Esophagus muscularis mucosa (tissue), 4 donors: ENCODE data around the gene SAMD14. TPM values are rescaled to one million over a fixed set of nuclear protein-coding genes. Genes with fewer than 3 reads are reported as not detected.

ENCODE experiments used
- DNase-seq: peaks from one replicate; pipeline ENCODE4 v3.0.0-alpha.2; 2017; ENCODE audit errors: extremely low spot score
- H3K27ac ChIP-seq, 4 donors: fragments of 200-600 bp; sonication (generic); replicated peaks in 1 of 4; 1 replicate in 3 of 4; 2 replicates in 1 of 4; pipeline ENCODE4 v1.5.1; 2016 to 2019; ENCODE audit warnings: mild to moderate bottlenecking in 1 of 4
- H3K27me3 ChIP-seq, 4 donors: fragments of 200-600 bp; sonication (generic); one replicate each; pipeline versions ENCODE4 v1.5.1 to v1.6.0; 2016 to 2019
- H3K36me3 ChIP-seq, 4 donors: fragments of 200-600 bp; sonication (generic); one replicate each; pipeline ENCODE4 v1.5.1; 2016 to 2019
- H3K4me1 ChIP-seq, 4 donors: fragments of 200-600 bp; sonication (generic); one replicate each; pipeline ENCODE4 v1.5.1; 2016 to 2019
- H3K4me3 ChIP-seq, 4 donors: fragments of 200-600 bp; sonication (generic); 1 replicate in 2 of 4; 2 replicates in 2 of 4; pipeline ENCODE4 v1.5.1; 2016 to 2019; ENCODE audit warnings: mild to moderate bottlenecking in 4 of 4, moderate library complexity in 1 of 4
- H3K9me3 ChIP-seq, 4 donors: fragments of 200-600 bp; sonication (generic); 1 replicate in 3 of 4; 2 replicates in 1 of 4; pipeline ENCODE4 v1.5.1; 2016 to 2019
- EP300 ChIP-seq: sonication (generic); formaldehyde crosslinking; IDR thresholded peaks from one replicate; pipeline ENCODE4 v1.6.1; 2017; ENCODE audit warnings: antibody characterized with exemption
- POLR2A ChIP-seq: fragments of 450-650 bp; IDR thresholded peaks from one replicate; pipeline ENCODE4 v1.6.1; 2017; ENCODE audit warnings: antibody characterized with exemption, moderate library complexity, mild to moderate bottlenecking, low read depth
- POLR2AphosphoS5 ChIP-seq, 2 donors: sonication (generic); formaldehyde crosslinking; IDR thresholded peaks; one replicate each; pipeline ENCODE4 v1.6.1; 2017; ENCODE audit warnings: antibody characterized with exemption in 2 of 2
- WGBS: methylation state at CpG from one replicate; pipeline ENCODE4 v1.1.5; 2018; 5-methylcytosine and 5-hydroxymethylcytosine counted together
- intact Hi-C: fragments of 100-400 bp; cut with DNase I; formaldehyde crosslinking; loops from one replicate; pipeline ENCODE4 v1.15.1; 2023
- total RNA-seq, 4 donors: library from RNA; depleted of rRNA; stranded (reverse); fragments of >200 nt; gene quantifications; one replicate each; pipeline versions ENCODE4 v1.1.0 to v1.2.1, GENCODE V29; 2016
- TF ChIP-seq, protein P1 (sequence below), 3 experiments: fragments of 200-600 bp in 2 of 3; fragments of 450-650 bp in 1 of 3; sonication (generic) in 2 of 3; IDR thresholded peaks; one replicate each; pipeline ENCODE4 v1.5.1; 2017 to 2019; ENCODE audit warnings: antibody characterized with exemption in 3 of 3, mild to moderate bottlenecking in 2 of 3, moderate library complexity in 1 of 3

SAMD14 gene
- total RNA-seq, 4 donors from 2014 or later, result 0.98 to 1.8 (median 1.5) TPM

DNA sequence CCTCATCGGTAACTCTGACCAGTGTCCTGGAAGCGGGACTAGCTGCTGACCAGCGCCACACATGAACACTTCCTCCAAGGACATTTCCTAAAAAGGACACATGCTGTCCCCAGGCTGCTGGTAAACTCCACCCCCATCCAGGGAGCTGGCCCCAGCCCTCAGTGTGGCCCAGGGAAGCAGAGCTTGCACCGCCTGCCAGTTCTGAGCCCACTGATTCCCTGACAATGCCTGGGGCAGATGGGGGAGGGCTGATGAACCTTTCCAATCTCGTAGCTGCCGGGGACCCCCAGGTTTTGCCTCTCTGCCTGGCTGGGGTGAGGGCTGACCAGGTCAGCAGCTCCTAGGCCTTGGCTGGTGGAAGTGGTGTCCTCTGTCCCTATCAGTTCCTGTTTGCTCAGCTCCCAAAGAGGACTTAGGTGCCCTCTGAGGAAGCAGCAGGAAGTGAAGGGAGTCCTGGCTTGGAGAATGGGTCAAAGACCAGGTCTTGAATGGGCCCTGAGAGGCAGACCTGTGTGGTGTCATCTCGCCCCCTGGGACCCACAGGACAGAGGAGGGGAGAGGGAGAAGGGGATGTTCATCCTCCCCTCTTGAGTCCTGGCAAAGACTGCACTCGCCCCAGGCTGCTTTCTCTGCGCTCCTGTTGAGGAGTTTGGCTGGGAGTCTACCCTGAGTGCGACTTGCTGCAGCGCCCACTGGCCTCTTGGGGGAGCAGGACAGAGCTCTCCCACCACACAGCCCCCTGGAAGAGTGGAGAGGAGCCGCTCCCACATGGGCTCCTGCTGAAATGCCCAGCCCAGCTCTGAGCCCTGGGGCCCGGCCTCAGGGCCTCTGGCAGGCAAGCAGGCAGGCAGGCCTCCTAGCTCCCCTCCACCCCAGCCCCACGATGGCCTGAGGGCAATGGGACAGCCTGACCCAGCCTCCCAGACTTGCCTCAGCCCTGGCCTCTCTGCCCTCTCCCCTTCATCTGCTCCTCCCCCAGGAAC is 18.0 kb downstream of the SAMD14 start:
- DNase-seq, result no peak
- 54% methylated on average over 10 of the region's 14 CpGs for WGBS
- peaks cover 32 to 47% (median 39%) of the 10 kb centered on the region in 4 donors for H3K4me1 ChIP-seq
- no peaks in the 10 kb centered on the region for H3K27me3 ChIP-seq
- peak overlapping the region; percentile 78 to 87 (median 80) for H3K27ac ChIP-seq
- peak; percentile 43 to 57 for TF ChIP-seq POLR2AphosphoS5 (IDR thresholded peaks at IDR 0.05)
- TF ChIP-seq, protein P1, sequence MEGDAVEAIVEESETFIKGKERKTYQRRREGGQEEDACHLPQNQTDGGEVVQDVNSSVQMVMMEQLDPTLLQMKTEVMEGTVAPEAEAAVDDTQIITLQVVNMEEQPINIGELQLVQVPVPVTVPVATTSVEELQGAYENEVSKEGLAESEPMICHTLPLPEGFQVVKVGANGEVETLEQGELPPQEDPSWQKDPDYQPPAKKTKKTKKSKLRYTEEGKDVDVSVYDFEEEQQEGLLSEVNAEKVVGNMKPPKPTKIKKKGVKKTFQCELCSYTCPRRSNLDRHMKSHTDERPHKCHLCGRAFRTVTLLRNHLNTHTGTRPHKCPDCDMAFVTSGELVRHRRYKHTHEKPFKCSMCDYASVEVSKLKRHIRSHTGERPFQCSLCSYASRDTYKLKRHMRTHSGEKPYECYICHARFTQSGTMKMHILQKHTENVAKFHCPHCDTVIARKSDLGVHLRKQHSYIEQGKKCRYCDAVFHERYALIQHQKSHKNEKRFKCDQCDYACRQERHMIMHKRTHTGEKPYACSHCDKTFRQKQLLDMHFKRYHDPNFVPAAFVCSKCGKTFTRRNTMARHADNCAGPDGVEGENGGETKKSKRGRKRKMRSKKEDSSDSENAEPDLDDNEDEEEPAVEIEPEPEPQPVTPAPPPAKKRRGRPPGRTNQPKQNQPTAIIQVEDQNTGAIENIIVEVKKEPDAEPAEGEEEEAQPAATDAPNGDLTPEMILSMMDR (IDR thresholded peaks at IDR 0.05), result no peak
- no peaks in the 10 kb centered on the region for H3K9me3 ChIP-seq
- no peak overlapping the region for H3K4me3 ChIP-seq
- peaks cover 26 to 40% (median 37%) of the 10 kb centered on the region in 4 donors for H3K36me3 ChIP-seq
- intact Hi-C loops, result loop anchor here (5.0 kb wide), 1 partner anchor 35 kb away; no protein-coding TSS in a partner anchor

GRCh38 chr17:50110591-50111349 is 19.2 kb downstream of the SAMD14 start:
- Histone ChIP-seq H3K27me3 (no peaks in the 10 kb centered on the region), H3K36me3 (peaks cover 36 to 52% (median 48%) of the 10 kb centered on the region in 4 donors), H3K4me3 (no peak overlapping the region), H3K9me3 (no peaks in the 10 kb centered on the region), H3K27ac (peak overlapping the region; percentile 78 to 87 (median 80)), H3K4me1 (peaks cover 30 to 43% (median 37%) of the 10 kb centered on the region in 4 donors)
- WGBS, result 82% methylated on average over 13 of the region's 19 CpGs
- intact Hi-C loops, result loop anchor here (5.0 kb wide), 1 partner anchor 37 kb away; no protein-coding TSS in a partner anchor
- TF ChIP-seq POLR2AphosphoS5 (IDR thresholded peaks at IDR 0.05), result no peak
- TF ChIP-seq, protein P1 (IDR thresholded peaks at IDR 0.05), result no peak
- TF ChIP-seq POLR2A, result no peak
- TF ChIP-seq EP300, result no peak
- DNase-seq, result no peak

- DNase-seq, result no peak
- TF ChIP-seq, protein P1 (IDR thresholded peaks at IDR 0.05), result no peak
- TF ChIP-seq EP300, result no peak
- no peak for TF ChIP-seq POLR2A
- TF ChIP-seq POLR2AphosphoS5 (IDR thresholded peaks at IDR 0.05), result no peak
- peaks cover 39 to 62% (median 57%) of the 10 kb centered on the region in 4 donors for H3K36me3 ChIP-seq
- H3K27ac ChIP-seq, result peak overlapping the region in 1 of 4 donors; percentile 87
- H3K27me3 ChIP-seq, result no peaks in the 10 kb centered on the region
- WGBS, result 83% methylated on average over 15 of the region's 19 CpGs
- H3K4me1 ChIP-seq, result peaks cover 28 to 37% (median 35%) of the 10 kb centered on the region in 4 donors
- intact Hi-C loops, result loop anchor here (5.0 kb wide), 1 partner anchor 38 kb away; no protein-coding TSS in a partner anchor
- H3K4me3 ChIP-seq, result no peak overlapping the region
- H3K9me3 ChIP-seq, result no peaks in the 10 kb centered on the region
These were observed 20.2 kb downstream of the SAMD14 start for GRCh38 chr17:50109785-50110184.

GRCh38 chr17:50109207-50109606 is 20.8 kb downstream of the SAMD14 start:
- Histone ChIP-seq H3K9me3 (no peaks in the 10 kb centered on the region), H3K27ac (no peak overlapping the region), H3K36me3 (peaks cover 39 to 67% (median 61%) of the 10 kb centered on the region in 4 donors), H3K4me1 (peaks cover 26 to 40% (median 30%) of the 10 kb centered on the region in 4 donors), H3K4me3 (no peak overlapping the region), H3K27me3 (no peaks in the 10 kb centered on the region)
- no peak for DNase-seq
- no peak for TF ChIP-seq EP300
- intact Hi-C loops, result no loop called here
- WGBS, result 95% methylated on average over 6 of the region's 7 CpGs

DNA sequence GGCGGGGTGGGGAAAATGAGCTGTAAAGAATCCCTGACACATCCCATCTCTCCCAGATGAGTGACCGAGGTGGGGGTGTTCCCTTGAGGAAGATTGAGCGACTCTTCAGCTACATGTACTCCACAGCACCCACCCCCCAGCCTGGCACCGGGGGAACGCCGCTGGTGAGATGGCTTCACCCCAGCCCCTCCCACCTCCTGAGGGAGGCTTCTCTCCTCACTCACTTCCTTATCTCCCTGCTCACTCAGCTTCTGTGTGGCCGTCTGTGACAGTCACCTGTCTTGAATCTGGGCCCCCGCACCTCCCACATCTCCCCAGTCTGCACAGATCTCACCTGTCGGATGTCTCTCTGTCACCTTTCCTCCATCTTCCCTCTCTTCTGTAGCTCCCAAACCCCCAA is 21.4 kb downstream of the SAMD14 start:
- no peak for DNase-seq
- intact Hi-C loops, result no loop called here
- TF ChIP-seq EP300 (no peak), POLR2AphosphoS5 (IDR thresholded peaks at IDR 0.05) (no peak), POLR2A (no peak)
- TF ChIP-seq, protein P1 (IDR thresholded peaks at IDR 0.05), result no peak
- Histone ChIP-seq H3K27ac (no peak overlapping the region), H3K9me3 (no peaks in the 10 kb centered on the region), H3K27me3 (no peaks in the 10 kb centered on the region), H3K4me3 (no peak overlapping the region), H3K36me3 (peaks cover 39 to 74% (median 65%) of the 10 kb centered on the region in 4 donors), H3K4me1 (peaks cover 25 to 40% (median 26%) of the 10 kb centered on the region in 4 donors)
- WGBS, result 76% methylated on average over 8 of the region's 9 CpGs
